Cardiac fibroblast (primary cell): ENCODE results near the gene CEP295NL.

ENCODE experiments used
- DNase-seq, 2 donors: peaks; one replicate each; pipeline versions ENCODE4 v3.0.0 to v3.0.0-alpha.2; 2010; ENCODE audit warnings: low read depth in 2 of 2
- H3K4me3 ChIP-seq, 2 donors: replicated peaks in 1 of 2; 1 replicate in 1 of 2; 2 replicates in 1 of 2; pipeline ENCODE4 v1.5.1; 2011; ENCODE audit warnings: low read depth in 2 of 2, low read length in 2 of 2, mild to moderate bottlenecking in 2 of 2, moderate library complexity in 1 of 2
- TF ChIP-seq, protein P1 (sequence below): IDR thresholded peaks from one replicate; pipeline ENCODE4 v1.5.1; 2011; ENCODE audit warnings: low read depth, mild to moderate bottlenecking, low read length, inconsistent platforms

The CEP295NL gene

DNA sequence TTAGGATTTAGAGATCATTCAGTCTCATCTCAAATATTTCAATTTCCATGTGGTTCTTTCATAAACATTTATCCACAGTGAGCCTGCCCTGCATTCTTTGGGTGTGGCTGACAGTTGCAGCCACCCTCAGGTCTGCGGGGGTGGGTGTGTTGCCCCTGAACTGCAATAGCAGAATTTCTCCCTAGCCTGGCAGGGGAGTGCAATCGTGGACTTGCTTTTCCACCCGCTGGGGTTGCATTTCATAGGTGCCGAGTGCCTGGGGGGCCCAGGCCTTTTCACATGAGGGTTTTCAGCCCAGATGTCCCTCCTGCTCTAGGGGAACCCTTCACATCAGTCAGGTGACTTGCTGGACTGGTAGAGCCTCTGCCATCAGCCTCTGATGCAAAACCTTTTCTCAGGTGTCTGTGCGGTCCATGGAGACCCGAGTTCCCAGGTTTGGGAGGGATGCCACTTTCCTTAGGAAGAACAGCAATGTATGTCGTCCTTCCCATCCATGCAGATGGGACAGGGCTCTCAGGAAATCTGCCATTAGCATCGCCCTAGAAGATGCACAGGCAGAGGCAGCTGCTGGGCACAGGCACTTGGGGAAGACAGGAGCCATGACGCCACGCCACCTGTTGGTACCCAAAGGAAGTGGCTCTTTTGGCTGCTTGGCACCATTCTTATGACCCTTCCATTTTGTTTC lies 60.0 kb downstream of the CEP295NL start:
- peak; percentile 45 to 48 for DNase-seq
- TF ChIP-seq, protein P1, sequence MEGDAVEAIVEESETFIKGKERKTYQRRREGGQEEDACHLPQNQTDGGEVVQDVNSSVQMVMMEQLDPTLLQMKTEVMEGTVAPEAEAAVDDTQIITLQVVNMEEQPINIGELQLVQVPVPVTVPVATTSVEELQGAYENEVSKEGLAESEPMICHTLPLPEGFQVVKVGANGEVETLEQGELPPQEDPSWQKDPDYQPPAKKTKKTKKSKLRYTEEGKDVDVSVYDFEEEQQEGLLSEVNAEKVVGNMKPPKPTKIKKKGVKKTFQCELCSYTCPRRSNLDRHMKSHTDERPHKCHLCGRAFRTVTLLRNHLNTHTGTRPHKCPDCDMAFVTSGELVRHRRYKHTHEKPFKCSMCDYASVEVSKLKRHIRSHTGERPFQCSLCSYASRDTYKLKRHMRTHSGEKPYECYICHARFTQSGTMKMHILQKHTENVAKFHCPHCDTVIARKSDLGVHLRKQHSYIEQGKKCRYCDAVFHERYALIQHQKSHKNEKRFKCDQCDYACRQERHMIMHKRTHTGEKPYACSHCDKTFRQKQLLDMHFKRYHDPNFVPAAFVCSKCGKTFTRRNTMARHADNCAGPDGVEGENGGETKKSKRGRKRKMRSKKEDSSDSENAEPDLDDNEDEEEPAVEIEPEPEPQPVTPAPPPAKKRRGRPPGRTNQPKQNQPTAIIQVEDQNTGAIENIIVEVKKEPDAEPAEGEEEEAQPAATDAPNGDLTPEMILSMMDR: peak; percentile 66
- no peak overlapping the region for H3K4me3 ChIP-seq

DNA sequence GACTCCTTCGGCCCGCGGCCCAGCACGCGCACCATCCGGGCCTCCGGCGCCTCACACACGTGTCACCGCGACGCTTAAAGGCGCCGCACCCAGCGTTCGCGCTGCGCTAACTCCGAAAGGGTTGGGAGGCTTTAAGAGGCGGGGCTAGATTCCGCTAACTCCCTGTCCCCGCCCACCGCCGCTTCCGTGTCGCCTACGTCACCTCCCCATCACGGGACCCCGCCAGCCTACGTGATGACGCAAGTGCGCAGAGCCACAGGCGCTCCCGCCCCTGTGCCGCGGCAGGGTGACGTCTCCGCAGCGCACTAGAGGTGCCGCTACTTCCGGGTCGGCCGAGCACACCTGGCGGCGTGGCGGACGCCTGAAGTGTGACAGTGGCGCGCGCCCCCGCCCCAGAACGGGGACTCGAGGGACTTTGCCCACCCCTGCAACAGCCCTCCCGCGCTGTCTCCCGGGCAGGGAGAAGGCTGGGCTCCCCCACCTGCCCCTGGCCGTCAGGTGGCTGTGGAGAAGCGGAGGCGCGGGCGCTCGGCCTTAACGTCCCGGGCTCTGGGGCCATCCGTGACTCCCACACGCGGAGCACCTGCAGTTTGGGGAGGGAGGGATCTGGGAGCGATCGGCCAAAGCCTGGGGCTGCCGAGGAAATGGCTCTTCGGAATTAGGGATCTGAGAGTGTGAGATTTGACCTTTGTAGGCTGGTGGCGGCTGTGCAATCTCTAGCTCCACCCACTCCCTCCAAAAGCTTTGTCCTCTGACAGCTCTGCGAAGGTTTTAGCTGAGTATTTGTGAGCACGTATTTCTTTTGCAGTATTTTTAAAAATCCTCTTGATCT lies 62.0 kb downstream of the CEP295NL start, which contains the start of gene USP36:
TSS of gene USP36 (minus strand) at position 35 of the 832 bp plus-strand sequence. CDS start 4,451 bp downstream, outside the sequence.
- TF ChIP-seq, protein P1: no peak
- DNase-seq: peak; percentile 99 to 100
- H3K4me3 ChIP-seq: peak within 1 kb of the TSS; percentile 84 to 93
